ENCODE data around the gene CDC5L.

GRCh38 chr6:44451803-44452695 is 64.5 kb downstream of the CDC5L start:
- TF ChIP-seq CTCF (IDR thresholded peaks at IDR 0.05) (no peak), POLR2AphosphoS5 (IDR thresholded peaks at IDR 0.05; ENCODE audit: insufficient read depth in 1 of 2, low read depth in 1 of 2) (no peak)
